Hepatocyte (in vitro differentiated cells): ENCODE data around the gene HS3ST1. TPM values are rescaled to one million over a fixed set of nuclear protein-coding genes. Genes with fewer than 3 reads are reported as not detected.

Experiments used
- DNase-seq: peaks from one replicate; pipeline ENCODE4 v3.0.0-alpha.2; 2016; ENCODE audit warnings: low spot score
- H2AFZ ChIP-seq: fragments of 200-600 bp; sonication (generic); 2 replicates; pipeline ENCODE4 v1.6.0; 2016; ENCODE audit warnings: antibody characterized with exemption, mild to moderate bottlenecking
- H3K27ac ChIP-seq: fragments of 200-600 bp; sonication (generic); 2 replicates; pipeline ENCODE4 v1.5.1; 2016; ENCODE audit warnings: mild to moderate bottlenecking
- H3K27me3 ChIP-seq: fragments of 200-600 bp; sonication (generic); 2 replicates; pipeline ENCODE4 v1.6.1; 2016
- H3K36me3 ChIP-seq: fragments of 200-600 bp; sonication (generic); replicated peaks from 2 replicates; pipeline ENCODE4 v1.5.1; 2016; ENCODE audit warnings: low read depth; ENCODE audit not compliant: insufficient read depth
- H3K4me1 ChIP-seq: fragments of 200-600 bp; sonication (generic); 2 replicates; pipeline ENCODE4 v1.5.1; 2016; ENCODE audit warnings: mild to moderate bottlenecking, moderate library complexity; ENCODE audit not compliant: insufficient read depth
- H3K4me2 ChIP-seq: fragments of 200-600 bp; sonication (generic); 2 replicates; pipeline ENCODE4 v1.6.0; 2016
- H3K4me3 ChIP-seq: fragments of 200-600 bp; sonication (generic); 2 replicates; pipeline ENCODE4 v1.5.1; 2016; ENCODE audit warnings: mild to moderate bottlenecking
- H3K79me2 ChIP-seq: fragments of 200-600 bp; sonication (generic); 2 replicates; pipeline ENCODE4 v1.6.0; 2017; ENCODE audit warnings: mild to moderate bottlenecking
- H3K9me2 ChIP-seq: fragments of 200-600 bp; sonication (generic); replicated peaks from 2 replicates; pipeline ENCODE4 v1.6.0; 2017; ENCODE audit warnings: mild to moderate bottlenecking; ENCODE audit not compliant: insufficient read depth
- H3K9me3 ChIP-seq: fragments of 200-600 bp; sonication (generic); 2 replicates; pipeline ENCODE4 v1.5.1; 2016; ENCODE audit warnings: low read depth, mild to moderate bottlenecking
- H4K20me1 ChIP-seq: fragments of 200-600 bp; sonication (generic); 2 replicates; pipeline ENCODE4 v1.6.0; 2016; ENCODE audit warnings: mild to moderate bottlenecking; ENCODE audit not compliant: insufficient read depth, poor library complexity, severe bottlenecking
- EZH2 ChIP-seq: fragments of 200-600 bp; sonication (generic); IDR thresholded peaks from 2 replicates; pipeline ENCODE4 v1.6.1; 2016; ENCODE audit warnings: antibody characterized with exemption, mild to moderate bottlenecking, borderline replicate concordance
- EZH2phosphoT487 ChIP-seq: fragments of 200-600 bp; sonication (generic); IDR thresholded peaks from one replicate; pipeline ENCODE4 v1.6.1; 2018; ENCODE audit warnings: antibody characterized with exemption, mild to moderate bottlenecking, low read depth, moderate library complexity; ENCODE audit not compliant: unreplicated experiment, severe bottlenecking
- WGBS: methylation state at CpG from one replicate; pipeline ENCODE4 v1.1.6; 2016; ENCODE audit warnings: low lambda C conversion rate; ENCODE audit errors: missing lambda C conversion rate; 5-methylcytosine and 5-hydroxymethylcytosine counted together
- microRNA counts: library from miRNA; unstranded; fragments of <30 nt; microRNA quantifications from one replicate; lab custom pipeline; 2017
- microRNA-seq: library from miRNA; unstranded; fragments of <30 nt; microRNA quantifications from one replicate; pipeline ENCODE4, GENCODE V29; 2017
- polyA plus RNA-seq: library from polyadenylated mRNA; unstranded; fragments of >200 nt; fragmentation: Nextera tagmentation; extraction: Ambion mirVana; gene quantifications from 2 replicates; pipeline ENCODE4 v1.2.1, GENCODE V29; 2016
- small RNA-seq: library from RNA; depleted of rRNA; stranded (forward); fragments of <200 nt; gene quantifications from one replicate; pipeline ENCODE3, GENCODE V24; 2014
- total RNA-seq: library from RNA; depleted of rRNA; stranded (reverse); fragments of >200 nt; gene quantifications from 2 replicates; pipeline ENCODE4 v1.2.3, GENCODE V29; 2014
- TF ChIP-seq, protein P1 (sequence below): fragments of 200-600 bp; sonication (generic); IDR thresholded peaks from 2 replicates; pipeline ENCODE4 v1.5.1; 2016; ENCODE audit warnings: antibody characterized with exemption, mild to moderate bottlenecking; ENCODE audit not compliant: poor library complexity

The HS3ST1 gene
- total and polyA plus RNA-seq, 2 experiments from 2014 or later = 1.5 to 7.4 TPM

DNA sequence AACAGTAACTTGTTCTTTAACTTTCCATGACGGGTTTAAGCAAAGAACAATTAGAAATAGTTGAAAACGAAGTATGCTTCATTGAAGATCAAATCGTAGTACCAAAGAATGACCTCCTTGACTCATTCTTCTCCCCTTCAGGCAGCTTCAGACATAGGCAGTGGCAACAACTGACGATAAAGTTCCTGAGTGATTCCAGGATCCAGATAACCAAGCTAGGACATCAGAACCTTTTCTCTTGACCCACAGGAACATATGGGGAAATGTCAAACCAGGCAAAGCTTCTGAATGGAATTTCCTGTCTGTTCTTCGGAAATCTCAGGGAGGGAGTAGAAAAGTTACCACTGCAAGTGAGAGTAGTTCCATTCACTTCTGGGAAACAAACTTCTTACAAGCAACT, 74.2 kb downstream of the HS3ST1 start:
- H4K20me1 ChIP-seq = no peaks in the 10 kb centered on the region
- TF ChIP-seq EZH2phosphoT487 (no peak), EZH2 (no peak)
- 90% methylated on average over 5 of the region's 5 CpGs for WGBS

DNA sequence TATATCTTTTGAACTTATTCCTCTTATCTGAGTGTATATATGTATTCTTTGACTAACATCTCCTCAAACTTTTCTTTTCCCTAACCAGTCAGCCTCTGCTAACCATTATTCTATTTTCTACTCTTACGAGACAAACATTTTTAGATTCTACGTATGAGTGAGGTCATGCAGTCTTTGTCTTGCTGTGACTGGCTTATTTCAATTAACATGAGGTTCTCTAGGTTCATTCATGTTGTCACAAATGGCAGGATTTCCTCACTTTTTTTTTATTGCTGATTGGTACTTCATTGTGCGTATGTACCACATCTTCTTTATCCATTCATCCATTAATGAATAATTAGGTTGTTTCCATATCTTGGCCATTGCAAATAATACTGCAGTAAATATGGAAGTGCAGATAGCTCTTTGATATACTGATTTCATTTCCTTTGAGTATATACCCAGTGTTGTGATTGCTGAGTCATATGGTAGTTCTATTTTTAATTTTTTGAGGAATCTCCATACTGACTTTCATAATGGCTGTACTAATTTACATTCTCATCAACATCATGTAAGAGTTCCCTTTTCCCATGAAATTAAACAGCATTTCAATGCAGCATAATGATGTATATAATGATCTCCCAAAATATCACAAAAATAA, 80.1 kb downstream of the HS3ST1 start:
- Histone ChIP-seq H3K79me2 (no peaks in the 10 kb centered on the region), H3K4me1 (no peaks in the 10 kb centered on the region), H3K36me3 (no peaks in the 10 kb centered on the region), H3K4me2 (no peak overlapping the region), H3K27ac (no peak overlapping the region), H3K9me2 (no peaks in the 10 kb centered on the region), H3K9me3 (no peaks in the 10 kb centered on the region), H3K4me3 (no peak overlapping the region), H4K20me1 (no peaks in the 10 kb centered on the region), H3K27me3 (no peaks in the 10 kb centered on the region), H2AFZ (no peak overlapping the region)
- 94% methylated on average over 3 of the region's 3 CpGs for WGBS
- DNase-seq = no peak
- TF ChIP-seq, protein P1, sequence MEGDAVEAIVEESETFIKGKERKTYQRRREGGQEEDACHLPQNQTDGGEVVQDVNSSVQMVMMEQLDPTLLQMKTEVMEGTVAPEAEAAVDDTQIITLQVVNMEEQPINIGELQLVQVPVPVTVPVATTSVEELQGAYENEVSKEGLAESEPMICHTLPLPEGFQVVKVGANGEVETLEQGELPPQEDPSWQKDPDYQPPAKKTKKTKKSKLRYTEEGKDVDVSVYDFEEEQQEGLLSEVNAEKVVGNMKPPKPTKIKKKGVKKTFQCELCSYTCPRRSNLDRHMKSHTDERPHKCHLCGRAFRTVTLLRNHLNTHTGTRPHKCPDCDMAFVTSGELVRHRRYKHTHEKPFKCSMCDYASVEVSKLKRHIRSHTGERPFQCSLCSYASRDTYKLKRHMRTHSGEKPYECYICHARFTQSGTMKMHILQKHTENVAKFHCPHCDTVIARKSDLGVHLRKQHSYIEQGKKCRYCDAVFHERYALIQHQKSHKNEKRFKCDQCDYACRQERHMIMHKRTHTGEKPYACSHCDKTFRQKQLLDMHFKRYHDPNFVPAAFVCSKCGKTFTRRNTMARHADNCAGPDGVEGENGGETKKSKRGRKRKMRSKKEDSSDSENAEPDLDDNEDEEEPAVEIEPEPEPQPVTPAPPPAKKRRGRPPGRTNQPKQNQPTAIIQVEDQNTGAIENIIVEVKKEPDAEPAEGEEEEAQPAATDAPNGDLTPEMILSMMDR = no peak
- TF ChIP-seq EZH2phosphoT487 (no peak), EZH2 (no peak)

More for the DNA sequence above, 74.2 kb downstream of the HS3ST1 start:
- no peak overlapping the region for H3K27ac ChIP-seq
- H3K9me2 ChIP-seq = no peaks in the 10 kb centered on the region
- no peaks in the 10 kb centered on the region for H3K79me2 ChIP-seq
- no peaks in the 10 kb centered on the region for H3K4me1 ChIP-seq
- H3K9me3 ChIP-seq = no peaks in the 10 kb centered on the region
- no peak overlapping the region for H2AFZ ChIP-seq
- no peak overlapping the region for H3K4me2 ChIP-seq
- DNase-seq = no peak
- H3K27me3 ChIP-seq = no peaks in the 10 kb centered on the region
- no peak overlapping the region for H3K4me3 ChIP-seq
- no peaks in the 10 kb centered on the region for H3K36me3 ChIP-seq

DNA sequence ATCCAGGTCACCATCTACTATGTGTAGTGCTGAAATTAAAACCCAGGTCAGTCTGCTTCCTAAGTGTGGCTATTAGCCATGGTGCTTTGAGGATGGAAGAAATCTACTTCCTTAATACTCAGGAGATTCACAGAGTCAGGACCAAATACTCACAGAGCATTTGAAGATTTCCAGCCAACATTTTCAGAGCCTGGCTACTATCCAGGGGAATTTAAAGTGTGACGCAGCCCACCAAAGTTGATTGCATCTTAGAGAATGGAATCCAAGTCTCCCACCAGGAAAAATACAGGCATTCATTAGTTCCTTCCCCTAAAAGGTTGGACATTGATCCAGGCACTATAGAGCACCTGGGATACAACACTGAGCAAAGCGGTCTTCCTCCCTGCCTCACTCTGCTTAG, 83.8 kb downstream of the HS3ST1 start:
- no peak overlapping the region for H3K4me3 ChIP-seq
- WGBS = 83% methylated on average over 2 of the region's 2 CpGs
- DNase-seq = no peak
- no peak overlapping the region for H3K27ac ChIP-seq
- TF ChIP-seq EZH2 (no peak), EZH2phosphoT487 (no peak)
- TF ChIP-seq, protein P1 = no peak
- no peaks in the 10 kb centered on the region for H3K4me1 ChIP-seq
- no peak overlapping the region for H2AFZ ChIP-seq
- no peaks in the 10 kb centered on the region for H3K27me3 ChIP-seq
- no peaks in the 10 kb centered on the region for H4K20me1 ChIP-seq
- no peaks in the 10 kb centered on the region for H3K9me3 ChIP-seq
- H3K9me2 ChIP-seq = no peaks in the 10 kb centered on the region
- H3K36me3 ChIP-seq = no peaks in the 10 kb centered on the region
- no peak overlapping the region for H3K4me2 ChIP-seq
- H3K79me2 ChIP-seq = no peaks in the 10 kb centered on the region

DNA sequence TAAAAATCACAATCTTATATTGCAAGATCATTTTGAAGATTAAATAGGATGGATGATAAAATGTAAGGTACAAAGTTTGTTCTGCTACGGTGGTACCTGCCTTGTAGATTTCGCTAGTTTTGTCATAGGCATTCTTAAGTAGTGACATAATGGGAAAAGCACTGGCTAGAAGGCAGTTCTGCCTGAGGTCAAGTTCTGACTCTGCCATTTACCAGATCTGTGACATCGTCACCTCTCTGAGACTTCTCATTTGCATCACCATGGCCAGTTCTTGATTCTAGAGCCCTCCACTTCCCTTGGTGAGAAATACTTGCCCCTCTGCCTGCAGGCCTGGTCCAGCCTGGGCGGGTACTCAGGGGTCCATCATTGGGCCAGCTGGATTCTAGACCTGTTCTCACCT, 85.2 kb downstream of the HS3ST1 start:
- no peak overlapping the region for H3K4me2 ChIP-seq
- H3K4me3 ChIP-seq = no peak overlapping the region
- 78% methylated on average over 4 of the region's 4 CpGs for WGBS
- H3K9me2 ChIP-seq = no peaks in the 10 kb centered on the region
- H4K20me1 ChIP-seq = no peaks in the 10 kb centered on the region
- no peak overlapping the region for H2AFZ ChIP-seq
- no peaks in the 10 kb centered on the region for H3K27me3 ChIP-seq
- H3K79me2 ChIP-seq = no peaks in the 10 kb centered on the region
- H3K36me3 ChIP-seq = no peaks in the 10 kb centered on the region
- TF ChIP-seq, protein P1 = no peak
- TF ChIP-seq EZH2phosphoT487 (no peak), EZH2 (no peak)
- H3K27ac ChIP-seq = no peak overlapping the region
- no peaks in the 10 kb centered on the region for H3K4me1 ChIP-seq
- H3K9me3 ChIP-seq = no peaks in the 10 kb centered on the region
- DNase-seq = no peak

MicroRNAs encoded within 50 kb of the gene (microRNA counts, 767-probe panel; counts per million panel counts)
- not detected for microRNA hsa-miR-572 (lab: Ali Mortazavi, UCI)

Small RNAs within 50 kb of the gene (microRNA-seq; reads per million reads assigned to microRNA genes)
- gene MIR572 = not detected

Small RNAs within 50 kb of the gene (small RNA-seq; reads per million reads assigned to genes)
- gene MIR572 (not detected), gene RNA5SP156 (not detected)
